ENCODE data around the gene PICK1.

PICK1 gene

GRCh38 chr22:38026130-38027111, 30.8 kb upstream of the PICK1 start:
- in situ Hi-C loops (cut with HindIII; ENCODE audit: low sequenced_read_pairs): no loop called here
- no peak overlapping the region for H3K4me3 ChIP-seq (ENCODE audit: low read depth, low read length)
- no peak for DNase-seq (ENCODE audit: low read depth, low spot score)
- TF ChIP-seq CTCF (IDR thresholded peaks at IDR 0.05; ENCODE audit: low read depth, low read length): no peak

- no peak overlapping the region for H3K4me3 ChIP-seq (ENCODE audit: low read depth, low read length)
- in situ Hi-C loops (cut with HindIII; ENCODE audit: low sequenced_read_pairs): no loop called here
- DNase-seq (ENCODE audit: low read depth, low spot score): no peak
- no peak for TF ChIP-seq CTCF (IDR thresholded peaks at IDR 0.05; ENCODE audit: low read depth, low read length)
Measured at GRCh38 chr22:38027487-38027886, 29.7 kb upstream of the PICK1 start.

- H3K4me3 ChIP-seq (ENCODE audit: low read depth, low read length): no peak overlapping the region
- TF ChIP-seq CTCF (IDR thresholded peaks at IDR 0.05; ENCODE audit: low read depth, low read length): no peak
- no peak for DNase-seq (ENCODE audit: low read depth, low spot score)
- in situ Hi-C loops (cut with HindIII; ENCODE audit: low sequenced_read_pairs): no loop called here
Measured at GRCh38 chr22:38028344-38029130, 28.7 kb upstream of the PICK1 start.

- DNase-seq (ENCODE audit: low read depth, low spot score): no peak
- H3K4me3 ChIP-seq (ENCODE audit: low read depth, low read length): no peak overlapping the region
- in situ Hi-C loops (cut with HindIII; ENCODE audit: low sequenced_read_pairs): no loop called here
- no peak for TF ChIP-seq CTCF (IDR thresholded peaks at IDR 0.05; ENCODE audit: low read depth, low read length)
Measured at GRCh38 chr22:38029370-38029769, 27.8 kb upstream of the PICK1 start.

- no peak overlapping the region for H3K4me3 ChIP-seq (ENCODE audit: low read depth, low read length)
- TF ChIP-seq CTCF (IDR thresholded peaks at IDR 0.05; ENCODE audit: low read depth, low read length): no peak
- no peak for DNase-seq (ENCODE audit: low read depth, low spot score)
- in situ Hi-C loops (cut with HindIII; ENCODE audit: low sequenced_read_pairs): no loop called here
Measured at GRCh38 chr22:38029901-38030300, 27.3 kb upstream of the PICK1 start.

- in situ Hi-C loops (cut with HindIII; ENCODE audit: low sequenced_read_pairs): no loop called here
- TF ChIP-seq CTCF (IDR thresholded peaks at IDR 0.05; ENCODE audit: low read depth, low read length): no peak
- no peak overlapping the region for H3K4me3 ChIP-seq (ENCODE audit: low read depth, low read length)
- DNase-seq (ENCODE audit: low read depth, low spot score): no peak
Measured at GRCh38 chr22:38030311-38031133, 26.7 kb upstream of the PICK1 start.
